Mesenchymal stem cell (in vitro differentiated cells and primary cell): ENCODE measurements around the gene EFTUD2.
A peak's percentile ranks its signal among the peaks of the same experiment; 100 is the strongest.

Experiments used
- DNase-seq: peaks from one replicate; pipeline ENCODE4 v3.0.0-alpha.2; 2013
- H2AFZ ChIP-seq: one replicate; pipeline ENCODE4 v1.6.1; 2013; ENCODE audit warnings: low read depth, mild to moderate bottlenecking, control low read depth, inconsistent platforms, low read length, moderate library complexity
- H2AK5ac ChIP-seq: 2 replicates; pipeline ENCODE4 v1.6.1; 2013; ENCODE audit warnings: low read length, moderate library complexity, mild to moderate bottlenecking, inconsistent platforms; ENCODE audit not compliant: severe bottlenecking
- H2BK120ac ChIP-seq: one replicate; pipeline ENCODE4 v1.6.1; 2013; ENCODE audit warnings: low read depth, mild to moderate bottlenecking, inconsistent platforms, low read length, moderate library complexity
- H2BK12ac ChIP-seq, 2 experiments: one replicate each; pipeline ENCODE4 v1.6.1; 2013; ENCODE audit warnings: inconsistent platforms in 2 of 2, low read length in 2 of 2, mild to moderate bottlenecking in 2 of 2, moderate library complexity in 2 of 2, control low read depth in 1 of 2
- H2BK15ac ChIP-seq: one replicate; pipeline ENCODE4 v1.6.1; 2013; ENCODE audit warnings: mild to moderate bottlenecking, low read depth, inconsistent platforms; ENCODE audit not compliant: poor library complexity, severe bottlenecking
- H2BK5ac ChIP-seq: 2 replicates; pipeline ENCODE4 v1.6.1; 2013; ENCODE audit warnings: low read depth, mild to moderate bottlenecking, low read length, control low read depth, inconsistent platforms; ENCODE audit not compliant: poor library complexity, severe bottlenecking
- H3K14ac ChIP-seq, 2 experiments: one replicate each; pipeline ENCODE4 v1.6.1; 2013; ENCODE audit warnings: inconsistent platforms in 2 of 2, low read length in 2 of 2, control low read depth in 1 of 2, mild to moderate bottlenecking in 1 of 2, moderate library complexity in 1 of 2
- H3K18ac ChIP-seq, 2 experiments: one replicate each; pipeline ENCODE4 v1.6.1; 2013; ENCODE audit warnings: inconsistent platforms in 2 of 2, low read length in 2 of 2, control low read depth in 1 of 2, low read depth in 1 of 2, mild to moderate bottlenecking in 1 of 2
- H3K23ac ChIP-seq, 2 experiments: one replicate each; pipeline ENCODE4 v1.6.1; 2013; ENCODE audit warnings: inconsistent platforms in 2 of 2, low read length in 2 of 2, mild to moderate bottlenecking in 2 of 2, moderate library complexity in 2 of 2, control low read depth in 1 of 2
- H3K27ac ChIP-seq: 2 replicates; pipeline ENCODE4 v1.5.1; 2013; ENCODE audit warnings: mild to moderate bottlenecking, moderate library complexity, low read length, control low read depth, inconsistent platforms; ENCODE audit not compliant: poor library complexity, severe bottlenecking
- H3K27me3 ChIP-seq, 2 experiments: 2 replicates each; pipeline versions ENCODE4 v1.6.1 to v1.7.0; 2013; ENCODE audit warnings: low read length in 2 of 2, mild to moderate bottlenecking in 2 of 2, moderate library complexity in 2 of 2, control low read depth in 1 of 2, inconsistent platforms in 1 of 2; ENCODE audit not compliant: control insufficient read depth in 1 of 2, insufficient read depth in 1 of 2
- H3K36me3 ChIP-seq, 2 experiments: 2 replicates each; pipeline versions ENCODE4 v1.6.1 to v1.7.0; 2013; ENCODE audit warnings: low read length in 2 of 2, control low read depth in 1 of 2, inconsistent platforms in 1 of 2, low read depth in 1 of 2, mild to moderate bottlenecking in 1 of 2; ENCODE audit not compliant: insufficient read depth in 2 of 2, control insufficient read depth in 1 of 2
- H3K4ac ChIP-seq, 2 experiments: one replicate each; pipeline ENCODE4 v1.6.1; 2013; ENCODE audit warnings: inconsistent platforms in 2 of 2, low read length in 2 of 2, mild to moderate bottlenecking in 2 of 2, moderate library complexity in 2 of 2, control low read depth in 1 of 2, low read depth in 1 of 2
- H3K4me1 ChIP-seq: 2 replicates; pipeline ENCODE4 v1.6.1; 2013; ENCODE audit warnings: low read depth, low read length, control low read depth; ENCODE audit not compliant: control insufficient read depth, insufficient read depth
- H3K4me2 ChIP-seq: 2 replicates; pipeline ENCODE4 v1.6.1; 2013; ENCODE audit warnings: low read length, mild to moderate bottlenecking, inconsistent platforms; ENCODE audit not compliant: poor library complexity, severe bottlenecking
- H3K4me3 ChIP-seq, 2 experiments: 2 replicates each; pipeline versions ENCODE4 v1.5.1 to v1.7.0; 2013; ENCODE audit warnings: low read length in 2 of 2, mild to moderate bottlenecking in 2 of 2, control low read depth in 1 of 2, low read depth in 1 of 2; ENCODE audit not compliant: insufficient read depth in 1 of 2
- H3K79me1 ChIP-seq: replicated peaks from 2 replicates; pipeline ENCODE4 v1.6.1; 2013; ENCODE audit warnings: mild to moderate bottlenecking, control low read depth, low read length, inconsistent platforms; ENCODE audit not compliant: poor library complexity, severe bottlenecking
- H3K9ac ChIP-seq: 2 replicates; pipeline ENCODE4 v1.7.0; 2013; ENCODE audit warnings: mild to moderate bottlenecking, low read length, moderate library complexity
- H3K9me3 ChIP-seq: 2 replicates; pipeline ENCODE4 v1.7.0; 2013; ENCODE audit warnings: mild to moderate bottlenecking, low read length; ENCODE audit not compliant: control insufficient read depth
- H4K8ac ChIP-seq: one replicate; pipeline ENCODE4 v1.6.1; 2013; ENCODE audit warnings: inconsistent platforms, mild to moderate bottlenecking, low read length, moderate library complexity
- H4K91ac ChIP-seq: one replicate; pipeline ENCODE4 v1.6.1; 2013; ENCODE audit warnings: mild to moderate bottlenecking, low read length, inconsistent platforms
- WGBS: methylation state at CpG from one replicate; pipeline ENCODE4 v1.1.7; 2013; ENCODE audit warnings: mixed read lengths; 5-methylcytosine and 5-hydroxymethylcytosine counted together

Gene EFTUD2

DNA sequence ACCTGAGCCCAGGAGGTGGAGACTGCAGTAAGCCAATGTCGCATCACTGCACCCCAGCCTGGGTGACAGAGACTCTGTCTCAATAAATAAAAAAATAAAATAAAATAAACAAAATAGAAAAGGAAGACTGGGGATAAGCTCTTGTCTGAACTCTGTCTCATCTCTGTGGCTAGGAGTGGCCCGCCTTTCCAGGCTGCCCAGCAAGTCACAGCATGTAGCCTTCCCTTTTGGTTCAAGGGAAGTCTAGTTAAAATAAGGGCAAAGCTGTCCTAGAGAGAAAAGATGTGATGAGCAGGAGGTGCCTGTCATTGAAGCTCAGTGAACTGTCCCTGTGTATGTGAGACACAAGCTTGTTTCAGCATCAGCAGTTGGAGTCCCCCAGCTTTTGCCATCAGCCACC is 18.8 kb upstream of the EFTUD2 start:
- Histone ChIP-seq H4K8ac (no peak overlapping the region), H2BK5ac (no peak overlapping the region), H3K14ac (no peak overlapping the region), H3K27me3 (peaks cover 8 to 43% of the 10 kb centered on the region in 2 experiments), H3K4me2 (no peak overlapping the region), H3K4me3 (no peak overlapping the region), H3K36me3 (no peaks in the 10 kb centered on the region), H3K4me1 (peaks cover 20% of the 10 kb centered on the region), H4K91ac (no peak overlapping the region), H3K18ac (no peak overlapping the region), H2BK120ac (no peak overlapping the region), H2AK5ac (no peak overlapping the region), H3K23ac (no peak overlapping the region), H2BK12ac (no peak overlapping the region), H3K4ac (no peak overlapping the region), H3K79me1 (no peaks in the 10 kb centered on the region), H2BK15ac (no peak overlapping the region), H3K27ac (no peak overlapping the region), H3K9ac (no peak overlapping the region), H2AFZ (no peak overlapping the region), H3K9me3 (no peaks in the 10 kb centered on the region)
- DNase-seq: no peak
- WGBS: 100% methylated on average over 1 of the region's 2 CpGs

GRCh38 chr17:44917456-44917855 is 18.2 kb upstream of the EFTUD2 start:
- Histone ChIP-seq H2AFZ (no peak overlapping the region), H4K8ac (no peak overlapping the region), H3K4me2 (no peak overlapping the region), H2BK5ac (no peak overlapping the region), H3K4me3 (no peak overlapping the region), H4K91ac (no peak overlapping the region), H3K4ac (no peak overlapping the region), H3K18ac (no peak overlapping the region), H3K27ac (no peak overlapping the region), H3K27me3 (peaks cover 8 to 47% of the 10 kb centered on the region in 2 experiments), H3K23ac (no peak overlapping the region), H2BK120ac (no peak overlapping the region), H2BK12ac (peak overlapping the region in 1 of 2 experiments; percentile 52), H3K79me1 (no peaks in the 10 kb centered on the region), H3K4me1 (peaks cover 20% of the 10 kb centered on the region), H2AK5ac (peak overlapping the region; percentile 83), H3K9ac (no peak overlapping the region), H3K36me3 (no peaks in the 10 kb centered on the region), H3K9me3 (no peaks in the 10 kb centered on the region), H2BK15ac (no peak overlapping the region), H3K14ac (no peak overlapping the region)
- no peak for DNase-seq
- WGBS: 94% methylated on average over 6 of the region's 6 CpGs

DNA sequence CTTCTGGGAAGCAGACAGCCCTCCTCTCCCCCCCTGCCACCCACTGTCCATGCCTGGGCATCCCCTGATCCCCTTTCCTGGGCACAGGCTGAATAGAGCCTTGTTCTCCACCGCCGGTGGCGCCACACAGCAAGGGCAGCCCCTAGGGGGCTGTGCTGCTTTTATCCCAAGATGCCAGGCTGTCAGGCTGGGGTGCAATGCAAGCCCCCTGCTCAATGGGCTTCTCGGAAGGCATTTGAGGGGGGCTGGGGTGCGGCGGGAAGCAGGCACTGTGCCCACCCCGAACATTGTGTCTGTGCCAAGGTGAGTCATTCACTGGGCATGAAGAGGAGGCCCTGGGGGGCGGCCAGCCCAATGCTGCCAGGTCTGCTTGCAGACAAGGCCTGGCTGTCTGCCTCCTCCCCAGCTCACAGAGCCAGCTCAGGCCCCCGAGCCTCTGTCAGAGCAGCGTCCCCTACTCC is 17.6 kb upstream of the EFTUD2 start:
- no peak for DNase-seq
- no peak overlapping the region for H3K27ac ChIP-seq
- peaks cover 4 to 46% of the 10 kb centered on the region in 2 experiments for H3K27me3 ChIP-seq
- H3K36me3 ChIP-seq: no peaks in the 10 kb centered on the region
- peak overlapping the region; percentile 58 for H2AK5ac ChIP-seq
- no peak overlapping the region for H2BK120ac ChIP-seq
- H4K8ac ChIP-seq: no peak overlapping the region
- no peak overlapping the region for H2AFZ ChIP-seq
- H3K4me1 ChIP-seq: peaks cover 20% of the 10 kb centered on the region
- H3K18ac ChIP-seq: no peak overlapping the region
- H2BK12ac ChIP-seq: no peak overlapping the region
- no peak overlapping the region for H2BK5ac ChIP-seq
- no peaks in the 10 kb centered on the region for H3K9me3 ChIP-seq
- H3K9ac ChIP-seq: no peak overlapping the region
- no peak overlapping the region for H4K91ac ChIP-seq
- peak overlapping the region; percentile 3 for H3K4me2 ChIP-seq
- no peak overlapping the region for H3K23ac ChIP-seq
- H3K4ac ChIP-seq: no peak overlapping the region
- peak overlapping the region in 1 of 2 experiments; percentile 22 for H3K14ac ChIP-seq
- H3K79me1 ChIP-seq: no peaks in the 10 kb centered on the region
- no peak overlapping the region for H3K4me3 ChIP-seq
- H2BK15ac ChIP-seq: peak overlapping the region; percentile 68
- 83% methylated on average over 8 of the region's 10 CpGs for WGBS

DNA sequence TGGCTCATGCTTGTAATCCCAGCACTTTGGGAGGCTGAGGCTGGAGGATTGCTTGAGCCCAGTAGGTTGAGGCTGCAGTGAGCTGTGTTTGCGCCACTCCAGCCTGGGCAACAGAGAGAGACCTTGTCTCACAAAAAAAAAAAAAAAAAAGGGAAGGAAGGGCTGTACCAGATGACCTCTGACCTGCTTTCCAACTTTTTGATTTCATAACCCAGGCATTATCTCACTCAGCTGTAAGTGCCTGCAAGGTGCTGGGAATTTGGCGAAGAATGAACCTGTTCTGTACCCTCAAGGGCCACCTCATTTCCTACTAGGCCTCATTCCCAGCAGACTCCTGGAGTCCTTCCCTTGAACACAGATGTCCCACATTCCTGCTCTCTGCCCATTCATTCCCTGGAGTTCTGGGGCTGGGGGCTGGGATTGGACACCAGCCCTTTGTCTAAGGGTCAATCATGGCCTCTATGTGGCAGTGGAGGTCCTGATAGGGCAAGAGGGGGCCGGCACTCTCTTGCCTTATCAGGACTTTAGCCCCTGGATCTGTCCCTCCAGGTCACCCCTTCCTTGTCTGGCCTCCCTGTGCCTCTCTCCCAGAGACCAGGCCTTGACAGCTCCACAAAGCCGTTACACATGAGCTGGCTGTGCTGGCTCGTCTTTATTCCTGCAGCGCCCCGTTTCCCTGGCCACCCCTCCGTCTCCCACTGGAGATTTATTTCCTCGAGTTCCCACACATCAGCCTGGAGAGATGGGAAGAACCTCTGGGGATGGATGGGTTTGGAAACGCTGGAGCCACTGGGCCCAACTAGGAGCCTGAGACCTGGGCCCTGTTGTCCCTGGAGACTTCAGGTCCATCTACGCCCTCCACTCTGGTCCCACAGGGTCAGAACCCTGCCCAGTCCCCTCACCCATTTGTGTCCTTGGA is 16.9 kb upstream of the EFTUD2 start:
- H4K8ac ChIP-seq: no peak overlapping the region
- no peaks in the 10 kb centered on the region for H3K36me3 ChIP-seq
- no peak overlapping the region for H2BK12ac ChIP-seq
- DNase-seq: no peak
- H3K27me3 ChIP-seq: peaks cover 1 to 47% of the 10 kb centered on the region in 2 experiments
- no peak overlapping the region for H3K4me2 ChIP-seq
- no peak overlapping the region for H3K4ac ChIP-seq
- H3K18ac ChIP-seq: no peak overlapping the region
- peak overlapping the region; percentile 68 for H2BK15ac ChIP-seq
- H3K27ac ChIP-seq: no peak overlapping the region
- no peak overlapping the region for H4K91ac ChIP-seq
- no peak overlapping the region for H3K9ac ChIP-seq
- no peak overlapping the region for H2BK5ac ChIP-seq
- no peak overlapping the region for H3K4me3 ChIP-seq
- H2BK120ac ChIP-seq: no peak overlapping the region
- no peak overlapping the region for H3K23ac ChIP-seq
- H3K4me1 ChIP-seq: peaks cover 24% of the 10 kb centered on the region
- no peak overlapping the region for H2AFZ ChIP-seq
- H3K79me1 ChIP-seq: no peaks in the 10 kb centered on the region
- H2AK5ac ChIP-seq: peak overlapping the region; percentile 58
- no peaks in the 10 kb centered on the region for H3K9me3 ChIP-seq
- WGBS: 84% methylated on average over 9 of the region's 11 CpGs
- H3K14ac ChIP-seq: no peak overlapping the region
